Activated naive CD4-positive, alpha-beta T cell treated with anti-CD3 and anti-CD28 coated beads for 36 hours (primary cell): ENCODE results near the gene IL31RA. TPM values are rescaled to one million over a fixed set of nuclear protein-coding genes. Genes with fewer than 3 reads are reported as not detected.

ENCODE experiments used
- CTCF ChIA-PET: fragments of 350-600 bp; sonication (Branson Sonifier 250); formaldehyde crosslinking; loops from one replicate; lab custom pipeline; 2021; ENCODE audit warnings: antibody characterized with exemption; lab: Charles Lee
- DNase-seq: peaks from one replicate; pipeline ENCODE4 v3.0.0-alpha.2; 2020
- H3K27ac Mint-ChIP-seq: one replicate; pipeline ENCODE4 v1.8.0; 2021; ENCODE audit warnings: mild to moderate bottlenecking, mixed read lengths
- H3K27me3 Mint-ChIP-seq: one replicate; pipeline ENCODE4 v1.8.0; 2021; ENCODE audit warnings: low read depth, mixed read lengths
- H3K36me3 Mint-ChIP-seq: one replicate; pipeline ENCODE4 v1.8.0; 2021; ENCODE audit warnings: low read depth, mixed read lengths
- H3K4me1 Mint-ChIP-seq: one replicate; pipeline ENCODE4 v1.8.0; 2021; ENCODE audit warnings: low read depth, mixed read lengths
- H3K4me3 Mint-ChIP-seq: one replicate; pipeline ENCODE4 v1.8.0; 2021; ENCODE audit warnings: mild to moderate bottlenecking, moderate library complexity, mixed read lengths
- H3K9me3 Mint-ChIP-seq: one replicate; pipeline ENCODE4 v1.8.0; 2021; ENCODE audit warnings: mixed read lengths
- intact Hi-C: fragments of 100-400 bp; cut with micrococcal nuclease; formaldehyde crosslinking; loops from one replicate; pipeline ENCODE4 v1.15.1; 2023
- total RNA-seq, 2 experiments: library from RNA; stranded (reverse); gene quantifications; one replicate each; pipeline ENCODE4 v1.2.3, GENCODE V29; 2021

Gene IL31RA
- total RNA-seq, 2 experiments from 2014 or later, result 0.31 to 0.32 TPM

- CTCF ChIA-PET, result no interaction called here
- Mint-ChIP-seq H3K9me3 (peaks cover 2% of the 10 kb centered on the region), H3K27ac (no peak overlapping the region), H3K27me3 (peaks cover 4% of the 10 kb centered on the region), H3K4me1 (peaks cover 20% of the 10 kb centered on the region), H3K4me3 (no peak overlapping the region), H3K36me3 (no peaks in the 10 kb centered on the region)
- no peak for DNase-seq
- intact Hi-C loops, result loop anchor here (2.0 kb wide), 1 partner anchor 192 kb away; the partner anchor contains the start of gene SLC38A9
These were observed 54.1 kb downstream of the IL31RA start for GRCh38 chr5:55905251-55905650.

GRCh38 chr5:55907927-55908326 lies 56.8 kb downstream of the IL31RA start:
- intact Hi-C loops, result no loop called here
- Mint-ChIP-seq H3K4me3 (no peak overlapping the region), H3K27me3 (peaks cover 2% of the 10 kb centered on the region), H3K9me3 (peaks cover 2% of the 10 kb centered on the region), H3K4me1 (peaks cover 23% of the 10 kb centered on the region), H3K36me3 (no peaks in the 10 kb centered on the region), H3K27ac (no peak overlapping the region)
- DNase-seq, result no peak
- CTCF ChIA-PET, result interaction anchor here (1.3 kb wide), 1 partner anchor 294 kb away, joined by 3 read pairs; no protein-coding TSS in a partner anchor

GRCh38 chr5:55908804-55909203 lies 57.6 kb downstream of the IL31RA start:
- peaks cover 2% of the 10 kb centered on the region for H3K9me3 Mint-ChIP-seq
- H3K36me3 Mint-ChIP-seq, result no peaks in the 10 kb centered on the region
- CTCF ChIA-PET, result interaction anchor here (1.3 kb wide), 1 partner anchor 293 kb away, joined by 3 read pairs; no protein-coding TSS in a partner anchor
- H3K27ac Mint-ChIP-seq, result no peak overlapping the region
- no peak overlapping the region for H3K4me3 Mint-ChIP-seq
- intact Hi-C loops, result no loop called here
- no peak for DNase-seq
- H3K4me1 Mint-ChIP-seq, result peaks cover 16% of the 10 kb centered on the region
- peaks cover 2% of the 10 kb centered on the region for H3K27me3 Mint-ChIP-seq

- intact Hi-C loops, result loop anchor here (5.0 to 10.0 kb wide), 3 partner anchors 467 to 740 kb away; partner anchors contain the start of gene CDC20B
- H3K9me3 Mint-ChIP-seq, result peaks cover 2% of the 10 kb centered on the region
- H3K27me3 Mint-ChIP-seq, result no peaks in the 10 kb centered on the region
- CTCF ChIA-PET, result interaction anchor here (0.6 to 1.5 kb wide), 5 partner anchors 8 to 661 kb away, joined by 3 to 5 read pairs (median 3); no protein-coding TSS in a partner anchor
- H3K4me3 Mint-ChIP-seq, result no peak overlapping the region
- no peak for DNase-seq
- peaks cover 13% of the 10 kb centered on the region for H3K4me1 Mint-ChIP-seq
- H3K27ac Mint-ChIP-seq, result peak overlapping the region; percentile 1
- no peaks in the 10 kb centered on the region for H3K36me3 Mint-ChIP-seq
These were observed 60.9 kb downstream of the IL31RA start for GRCh38 chr5:55911784-55912653.

- H3K27me3 Mint-ChIP-seq, result no peaks in the 10 kb centered on the region
- no peaks in the 10 kb centered on the region for H3K36me3 Mint-ChIP-seq
- CTCF ChIA-PET, result interaction anchor here (0.6 kb wide), 1 partner anchor 331 kb away, joined by 4 read pairs; no protein-coding TSS in a partner anchor
These were observed 62.6 kb downstream of the IL31RA start for GRCh38 chr5:55913466-55914413.

GRCh38 chr5:55914971-55915370 lies 63.8 kb downstream of the IL31RA start:
- DNase-seq, result no peak
- Mint-ChIP-seq H3K27me3 (no peaks in the 10 kb centered on the region), H3K36me3 (no peaks in the 10 kb centered on the region), H3K4me3 (no peak overlapping the region), H3K4me1 (peaks cover 25% of the 10 kb centered on the region), H3K27ac (no peak overlapping the region), H3K9me3 (no peaks in the 10 kb centered on the region)
- CTCF ChIA-PET, result no interaction called here
- intact Hi-C loops, result loop anchor here (5.0 to 10.0 kb wide), 3 partner anchors 470 to 743 kb away; partner anchors contain the start of gene CDC20B

More at GRCh38 chr5:55913466-55914413, 62.6 kb downstream of the IL31RA start:
- H3K4me1 Mint-ChIP-seq, result peaks cover 18% of the 10 kb centered on the region
- no peak overlapping the region for H3K27ac Mint-ChIP-seq
- no peak for DNase-seq
- peaks cover 2% of the 10 kb centered on the region for H3K9me3 Mint-ChIP-seq
- no peak overlapping the region for H3K4me3 Mint-ChIP-seq
- intact Hi-C loops, result loop anchor here (5.0 to 10.0 kb wide), 3 partner anchors 469 to 741 kb away; partner anchors contain the start of gene CDC20B

- CTCF ChIA-PET, result no interaction called here
- intact Hi-C loops, result loop anchor here (10.0 kb wide), 2 partner anchors 471 to 591 kb away; no protein-coding TSS in a partner anchor
- no peak for DNase-seq
- Mint-ChIP-seq H3K36me3 (no peaks in the 10 kb centered on the region), H3K27ac (no peak overlapping the region), H3K4me3 (no peak overlapping the region), H3K4me1 (peaks cover 26% of the 10 kb centered on the region), H3K27me3 (no peaks in the 10 kb centered on the region), H3K9me3 (no peaks in the 10 kb centered on the region)
These were observed 64.6 kb downstream of the IL31RA start for GRCh38 chr5:55915783-55916182.

GRCh38 chr5:55916986-55917385 lies 65.8 kb downstream of the IL31RA start:
- CTCF ChIA-PET, result no interaction called here

GRCh38 chr5:55917402-55918086 lies 66.4 kb downstream of the IL31RA start:
- Mint-ChIP-seq H3K36me3 (no peaks in the 10 kb centered on the region), H3K27ac (no peak overlapping the region), H3K4me1 (peaks cover 15% of the 10 kb centered on the region), H3K9me3 (no peaks in the 10 kb centered on the region), H3K27me3 (no peaks in the 10 kb centered on the region), H3K4me3 (no peak overlapping the region)
- CTCF ChIA-PET, result no interaction called here
- DNase-seq, result no peak
- intact Hi-C loops, result loop anchor here (10.0 kb wide), 2 partner anchors 473 to 593 kb away; no protein-coding TSS in a partner anchor

More at GRCh38 chr5:55916986-55917385, 65.8 kb downstream of the IL31RA start:
- intact Hi-C loops, result loop anchor here (10.0 kb wide), 2 partner anchors 472 to 592 kb away; no protein-coding TSS in a partner anchor
- Mint-ChIP-seq H3K4me3 (no peak overlapping the region), H3K36me3 (no peaks in the 10 kb centered on the region), H3K27me3 (no peaks in the 10 kb centered on the region), H3K4me1 (peaks cover 19% of the 10 kb centered on the region), H3K9me3 (no peaks in the 10 kb centered on the region), H3K27ac (no peak overlapping the region)
- DNase-seq, result no peak

GRCh38 chr5:55918087-55919035 lies 67.2 kb downstream of the IL31RA start:
- H3K4me1 Mint-ChIP-seq, result peaks cover 20% of the 10 kb centered on the region
- DNase-seq, result no peak
- H3K27ac Mint-ChIP-seq, result no peak overlapping the region
- intact Hi-C loops, result loop anchor here (10.0 kb wide), 2 partner anchors 474 to 594 kb away; no protein-coding TSS in a partner anchor
- no peaks in the 10 kb centered on the region for H3K27me3 Mint-ChIP-seq
- no peak overlapping the region for H3K4me3 Mint-ChIP-seq
- H3K36me3 Mint-ChIP-seq, result no peaks in the 10 kb centered on the region
- H3K9me3 Mint-ChIP-seq, result no peaks in the 10 kb centered on the region
- CTCF ChIA-PET, result interaction anchor here (0.6 to 1.0 kb wide), 2 partner anchors 38 to 254 kb away, joined by 3 to 5 read pairs; no protein-coding TSS in a partner anchor
